Measurements from ENCODE around the gene DUSP16. TPM values are rescaled to one million over a fixed set of nuclear protein-coding genes. Genes with fewer than 3 reads are reported as not detected.

Gene DUSP16
- total and polyA plus RNA-seq, 2 of the 8 experiments (the other 6 are each of a cell fraction or from before 2014, with no cell fraction given) = 31.6 to 55.9 TPM

GRCh38 chr12:12550277-12550676, 12.4 kb downstream of the DUSP16 start:
- ChIA-PET CTCF (ENCODE audit: partially characterized antibody) (interaction anchor here (2.1 kb wide), 1 partner anchor 13 kb away, joined by 4 read pairs; no protein-coding TSS in a partner anchor), POLR2A (ENCODE audit: partially characterized antibody) (interaction anchor here (0.7 kb wide), 1 partner anchor 8 kb away, joined by 3 read pairs; no protein-coding TSS in a partner anchor)
- Histone ChIP-seq H3K18ac (ENCODE audit: extremely low read depth, low read length) (no peak overlapping the region), H2AFZ (ENCODE audit: low read length) (no peak overlapping the region), H4K20me1 (replicated peaks in 1 of 2; ENCODE audit: control insufficient read depth in 1 of 2, insufficient read depth in 2 of 2, low read length in 2 of 2) (no peaks in the 10 kb centered on the region), H2AK5ac (ENCODE audit: low read depth, low read length) (no peak overlapping the region), H3K56ac (replicated peaks; ENCODE audit: insufficient read length, low read depth, low read length) (no peak overlapping the region), H2BK5ac (ENCODE audit: low read depth, low read length) (no peak overlapping the region), H3K27ac (ENCODE audit: low read depth, low read length) (no peak overlapping the region), H3K14ac (ENCODE audit: insufficient read length) (no peak overlapping the region), H4K5ac (ENCODE audit: insufficient read length, low read depth, low read length) (no peak overlapping the region), H3K4me2 (ENCODE audit: insufficient read depth in 1 of 2, low read depth in 2 of 2, low read length in 2 of 2) (no peak overlapping the region), H3K23ac (ENCODE audit: insufficient read length) (no peak overlapping the region), H2BK20ac (ENCODE audit: low read length) (no peak overlapping the region), H3K36me3 (ENCODE audit: control insufficient read depth in 2 of 4, insufficient read depth in 4 of 4, low read length in 3 of 4) (peaks cover 0 to 9% (median 2%) of the 10 kb centered on the region in 4 experiments; a peak in 2 of 8 replicates), H4K91ac (replicated peaks; ENCODE audit: insufficient read length, low read length) (no peak overlapping the region), H3K9ac (replicated peaks in 1 of 4; ENCODE audit: extremely low read depth in 1 of 4, low read depth in 3 of 4, low read length in 3 of 4) (no peak overlapping the region), H2BK120ac (replicated peaks; ENCODE audit: low read depth, low read length) (no peak overlapping the region), H4K8ac (ENCODE audit: extremely low read depth, insufficient read depth, low read length) (no peak overlapping the region), H2BK12ac (ENCODE audit: low read depth, low read length) (no peak overlapping the region), H3K79me2 (ENCODE audit: control insufficient read depth in 1 of 2, insufficient read depth in 2 of 2, low read length in 2 of 2) (peaks cover 3 to 76% of the 10 kb centered on the region in 2 experiments; a peak in 3 of 4 replicates), H2BK15ac (ENCODE audit: low read length) (no peak overlapping the region), H3K4me3 (ENCODE audit: extremely low read depth in 1 of 4, insufficient read depth in 2 of 4, low read depth in 3 of 4, low read length in 4 of 4) (no peak overlapping the region), H3K23me2 (ENCODE audit: low read depth, low read length) (no peaks in the 10 kb centered on the region), H3K79me1 (ENCODE audit: low read depth, low read length) (peaks cover 2% of the 10 kb centered on the region; the same call in 1 of the 2 replicates), H3K9me3 (ENCODE audit: insufficient read depth in 2 of 2, low read depth in 1 of 2, low read length in 1 of 2) (no peaks in the 10 kb centered on the region), H3K27me3 (replicated peaks in 1 of 4; ENCODE audit: control insufficient read depth in 3 of 4, extremely low read depth in 1 of 4, insufficient read depth in 3 of 4, low read length in 3 of 4) (no peaks in the 10 kb centered on the region), H3K4me1 (replicated peaks in 1 of 4; ENCODE audit: control insufficient read depth in 3 of 4, insufficient read depth in 4 of 4, low read length in 3 of 4) (peaks cover 0 to 3% (median 0%) of the 10 kb centered on the region in 4 experiments; a peak in 2 of 7 replicates), H3K4ac (replicated peaks; ENCODE audit: insufficient read length, low read depth, low read length) (no peak overlapping the region)
- FAIRE-seq (no peak), DNase-seq (ENCODE audit: low read depth in 1 of 2, low spot score in 2 of 2) (no peak)
- WGBS, 2 experiments (ENCODE audit: extremely low coverage in 1 of 2, insufficient coverage in 1 of 2, insufficient read length in 1 of 2, insufficient replicate concordance in 2 of 2, low coverage in 1 of 2, low lambda C conversion rate in 2 of 2, missing lambda C conversion rate in 1 of 2) = 100% methylated on average over 2 of the region's 2 CpGs; no CpG with 5 or more reads in 1 of the 2 experiments
- no peak for TF ChIP-seq ATF3 (IDR thresholded peaks at IDR 0.05; ENCODE audit: insufficient read depth, low read depth, low read length)
- TF ChIP-seq SIN3A (conservative IDR thresholded peaks at IDR 0.05 in 1 of 2, IDR thresholded peaks at IDR 0.05 in 1 of 2; ENCODE audit: low read depth in 1 of 2, low read length in 2 of 2) = no peak
- TF ChIP-seq EZH2 (IDR thresholded peaks at IDR 0.05; ENCODE audit: low read depth, low read length, severe bottlenecking) = no peak
- TF ChIP-seq RAD21 (IDR thresholded peaks at IDR 0.05 in 1 of 2, conservative IDR thresholded peaks at IDR 0.05 in 1 of 2; ENCODE audit: low read depth in 2 of 2, low read length in 2 of 2) = no peak
- no peak for TF ChIP-seq PHF8 (conservative IDR thresholded peaks at IDR 0.05; ENCODE audit: low read depth, low read length)
- TF ChIP-seq EP300 (IDR thresholded peaks at IDR 0.05; ENCODE audit: borderline replicate concordance in 1 of 2, low read depth in 2 of 2, low read length in 2 of 2) = no peak
- no peak for TF ChIP-seq BACH1 (IDR thresholded peaks at IDR 0.05; ENCODE audit: low read length)
- no peak for TF ChIP-seq TBP (IDR thresholded peaks at IDR 0.05; ENCODE audit: low read depth, low read length)
- no peak for TF ChIP-seq TAF1 (IDR thresholded peaks at IDR 0.05; ENCODE audit: low read depth, low read length)
- TF ChIP-seq EGR1 (IDR thresholded peaks at IDR 0.05; ENCODE audit: borderline replicate concordance, low read depth, low read length) = no peak
- TF ChIP-seq GTF2F1 (IDR thresholded peaks at IDR 0.05; ENCODE audit: borderline replicate concordance, low read depth, low read length) = no peak
- TF ChIP-seq ASH2L (IDR thresholded peaks at IDR 0.05; ENCODE audit: low read length) = no peak
